Endothelial cell of umbilical vein (primary cell): ENCODE measurements around the gene VCL. TPM values are rescaled to one million over a fixed set of nuclear protein-coding genes. Genes with fewer than 3 reads are reported as not detected.

Experiments
- BruUV-seq: library from RNA; stranded (reverse); fragments of 400-500 nt; replicated peaks from 2 replicates; lab custom pipeline; 2021; lab: Mats Ljungman, UMichigan
- CTCF ChIA-PET: fragments of 300-600, 350-600 bp; sonication (Branson Sonifier 250); formaldehyde crosslinking; loops from one replicate; lab custom pipeline; 2021; ENCODE audit warnings: antibody characterized with exemption, inconsistent platforms; lab: Charles Lee
- POLR2A ChIA-PET: fragments of 300-600, 350-600 bp; sonication (Branson Sonifier 250); formaldehyde crosslinking; loops from one replicate; lab custom pipeline; 2021; ENCODE audit warnings: antibody characterized with exemption, inconsistent platforms; lab: Charles Lee
- DNase-seq: peaks from one replicate; pipeline ENCODE4 v3.0.0-alpha.2; 2011; ENCODE audit warnings: low read depth, low spot score
- FAIRE-seq: peaks from 2 replicates; lab custom pipeline; 2011; peaks lifted over from hg19 to GRCh38; lab: Jason Lieb, UNC
- H2AFZ ChIP-seq: 2 replicates; pipeline ENCODE4 v1.6.0; 2012; ENCODE audit warnings: low read depth, low read length, control low read depth, inconsistent platforms
- H3K27ac ChIP-seq: 2 replicates; pipeline ENCODE4 v1.5.1; 2011; ENCODE audit warnings: low read depth, mild to moderate bottlenecking, control low read depth, low read length, moderate library complexity; ENCODE audit not compliant: insufficient read depth
- H3K27me3 ChIP-seq, 2 experiments: 2 replicates each; pipeline versions ENCODE4 v1.6.0 to v1.6.1; 2011; ENCODE audit warnings: low read length in 2 of 2, mixed read lengths in 1 of 2; ENCODE audit not compliant: control insufficient read depth in 2 of 2, insufficient read depth in 2 of 2
- H3K36me3 ChIP-seq, 2 experiments: 2 replicates in 1 of 2; 3 replicates in 1 of 2; pipeline ENCODE4 v1.5.1; 2011; ENCODE audit warnings: low read length in 2 of 2, mild to moderate bottlenecking in 1 of 2, moderate library complexity in 1 of 2; ENCODE audit not compliant: control insufficient read depth in 2 of 2, insufficient read depth in 2 of 2; ENCODE audit errors: extremely low read depth in 1 of 2
- H3K4me1 ChIP-seq: 3 replicates; pipeline ENCODE4 v1.5.1; 2011; ENCODE audit warnings: mild to moderate bottlenecking, low read length; ENCODE audit not compliant: control insufficient read depth, insufficient read depth; ENCODE audit errors: extremely low read depth
- H3K4me2 ChIP-seq: 2 replicates; pipeline ENCODE4 v1.6.1; 2011; ENCODE audit warnings: low read length, control low read depth, mixed read lengths; ENCODE audit not compliant: insufficient read depth
- H3K4me3 ChIP-seq, 3 experiments: fragments of 200-600 bp in 1 of 3; sonication (generic), shearing (Covaris generic) in 1 of 3; replicated peaks in 1 of 3; 2 replicates each; pipeline ENCODE4 v1.5.1; 2011 to 2016; ENCODE audit warnings: control low read depth in 3 of 3, low read length in 3 of 3, mild to moderate bottlenecking in 2 of 3, inconsistent platforms in 1 of 3, low read depth in 1 of 3, moderate library complexity in 1 of 3; ENCODE audit not compliant: insufficient read depth in 1 of 3
- H3K79me2 ChIP-seq: 2 replicates; pipeline ENCODE4 v1.6.0; 2012; ENCODE audit warnings: low read length, inconsistent platforms; ENCODE audit not compliant: control insufficient read depth, insufficient read depth
- H3K9ac ChIP-seq: replicated peaks from 2 replicates; pipeline ENCODE3; 2011; ENCODE audit warnings: low read length, control low read depth; ENCODE audit not compliant: insufficient read depth; ENCODE audit errors: extremely low read depth
- H3K9me1 ChIP-seq: replicated peaks from 3 replicates; pipeline ENCODE4 v1.6.0; 2011; ENCODE audit warnings: mild to moderate bottlenecking, low read length; ENCODE audit not compliant: control insufficient read depth, insufficient read depth; ENCODE audit errors: extremely low read depth
- H3K9me3 ChIP-seq: replicated peaks from 2 replicates; pipeline ENCODE4 v1.5.1; 2012; ENCODE audit warnings: low read length, inconsistent platforms; ENCODE audit not compliant: control insufficient read depth, insufficient read depth
- H4K20me1 ChIP-seq: replicated peaks from 2 replicates; pipeline ENCODE3; 2011; ENCODE audit warnings: mild to moderate bottlenecking, low read length; ENCODE audit not compliant: control insufficient read depth, insufficient read depth; ENCODE audit errors: extremely low read depth
- CTCF ChIP-seq, 2 donors: IDR thresholded peaks; 1 replicate in 1 of 2; 2 replicates in 1 of 2; pipeline ENCODE4 v1.5.1; 2011; ENCODE audit warnings: low read length in 2 of 2, mild to moderate bottlenecking in 2 of 2, moderate library complexity in 2 of 2, control low read depth in 1 of 2, inconsistent platforms in 1 of 2, low read depth in 1 of 2; ENCODE audit not compliant: insufficient read depth in 1 of 2; ENCODE audit errors: extremely low read depth in 1 of 2
- EZH2 ChIP-seq: IDR thresholded peaks from 2 replicates; pipeline ENCODE4 v1.6.1; 2012; ENCODE audit warnings: borderline replicate concordance, low read depth, mild to moderate bottlenecking, moderate library complexity, low read length, inconsistent platforms; ENCODE audit not compliant: severe bottlenecking
- FOS ChIP-seq: IDR thresholded peaks from 2 replicates; pipeline ENCODE4 v1.6.1; 2011; ENCODE audit warnings: mild to moderate bottlenecking, low read length, moderate library complexity, borderline replicate concordance; ENCODE audit not compliant: insufficient read depth
- GATA2 ChIP-seq: IDR thresholded peaks from 2 replicates; pipeline ENCODE4 v1.7.0; 2011; ENCODE audit warnings: low read depth, mild to moderate bottlenecking, moderate library complexity, mixed read lengths, low read length; ENCODE audit not compliant: insufficient read length, insufficient read depth
- JUN ChIP-seq: IDR thresholded peaks from 2 replicates; pipeline ENCODE4 v1.6.1; 2011; ENCODE audit warnings: borderline replicate concordance, low read depth; ENCODE audit not compliant: insufficient read length, insufficient read depth
- MAX ChIP-seq: IDR thresholded peaks from 2 replicates; pipeline ENCODE4 v1.6.1; 2011; ENCODE audit not compliant: insufficient read depth, insufficient read length
- MYC ChIP-seq: IDR thresholded peaks from one replicate; pipeline ENCODE4 v1.6.1; 2011; ENCODE audit warnings: mild to moderate bottlenecking, low read depth, low read length
- POLR2A ChIP-seq: IDR thresholded peaks from 2 replicates; pipeline ENCODE4 v1.6.1; 2012; ENCODE audit warnings: low read depth, mild to moderate bottlenecking, control low read depth, low read length
- POLR2AphosphoS5 ChIP-seq: IDR thresholded peaks from 2 replicates; pipeline ENCODE4 v1.6.1; 2012; ENCODE audit warnings: low read depth, mild to moderate bottlenecking, control low read depth, low read length, moderate library complexity; ENCODE audit not compliant: insufficient read depth
- dilution Hi-C: fragments of 300-500 bp; cut with MboI; formaldehyde crosslinking; loops from one replicate; pipeline ENCODE4 v1.15.0; 2019; ENCODE audit warnings: low sequenced_read_pairs; ENCODE audit not compliant: extremely low pct_ligation_motif_present
- intact Hi-C: fragments of 100-400 bp; cut with micrococcal nuclease; formaldehyde crosslinking; loops from one replicate; pipeline ENCODE4 v1.10.0; 2022
- polyA plus RNA-seq, 4 experiments: library from polyadenylated mRNA; depleted of rRNA in 3 of 4; stranded (reverse) in 3 of 4; unstranded in 1 of 4; fragments of >200 nt; gene quantifications; 2 replicates each; pipeline versions ENCODE4 v1.2.1 to v1.2.3, GENCODE V29; 2011 to 2012; ENCODE audit warnings: missing spikeins in 1 of 4
- total RNA-seq: library from RNA; stranded (reverse); gene quantifications from 2 replicates; pipeline ENCODE4 v1.2.3, GENCODE V29; 2021

Gene VCL
- total and polyA plus RNA-seq, 2 donors (not counting 3 experiments of a cell fraction or from before 2014, with no cell fraction given), result 95.4 to 231 TPM

GRCh38 chr10:73983096-73984047, 14.5 kb upstream of the VCL start:
- ChIA-PET CTCF (interaction anchor here (0.8 to 1.5 kb wide), 4 partner anchors 9 to 16 kb away, joined by 3 to 6 read pairs (median 3); no protein-coding TSS in a partner anchor), POLR2A (no interaction called here)
- H3K27ac ChIP-seq, result no peak overlapping the region
- no peak for FAIRE-seq
- H3K36me3 ChIP-seq, result no peaks in the 10 kb centered on the region
- no peak for TF ChIP-seq JUN
- no peak for TF ChIP-seq POLR2A
- TF ChIP-seq CTCF (IDR thresholded peaks at IDR 0.05; ENCODE audit: extremely low read depth in 1 of 2, insufficient read depth in 1 of 2, low read depth in 1 of 2, low read length in 2 of 2), result no peak
- TF ChIP-seq POLR2AphosphoS5, result no peak
- TF ChIP-seq EZH2, result no peak
- no peak for TF ChIP-seq MAX
- no peak for TF ChIP-seq MYC
- TF ChIP-seq FOS, result no peak
- TF ChIP-seq GATA2, result no peak
- H4K20me1 ChIP-seq, result no peaks in the 10 kb centered on the region
- H3K9ac ChIP-seq, result no peak overlapping the region
- H3K27me3 ChIP-seq, result peaks cover 0 to 2% of the 10 kb centered on the region in 2 experiments
- H3K79me2 ChIP-seq, result no peaks in the 10 kb centered on the region
- H3K9me3 ChIP-seq, result no peaks in the 10 kb centered on the region
- no peaks in the 10 kb centered on the region for H3K4me1 ChIP-seq
- DNase-seq, result no peak
- H3K4me2 ChIP-seq, result no peak overlapping the region
- no peaks in the 10 kb centered on the region for H3K9me1 ChIP-seq
- intact Hi-C loops, result no loop called here
- no peak overlapping the region for H3K4me3 ChIP-seq
- dilution Hi-C loops, result no loop called here
- no peak overlapping the region for H2AFZ ChIP-seq
- no TSS peak for BruUV-seq
